ACHN (cell line): ENCODE data around the gene HLA-DQB2.
"Not testable (repeated sequence)": the region's sequence is repeated elsewhere in the genome, so short reads cannot be mapped to it uniquely, and the experiment has no call there.

Source experiments
- DNase-seq: peaks from one replicate; pipeline ENCODE4 v3.0.0-alpha.2; 2015
- in situ Hi-C: cut with HindIII; loops from 2 replicates; pipeline ENCODE4 v1.10.0; 2017; ENCODE audit warnings: low sequenced_read_pairs, low pct_ligation_motif_present, low pct_unique_long_range_greater_than_20kb

Gene HLA-DQB2

GRCh38 chr6:32761072-32761471 is 2.3 kb downstream of the HLA-DQB2 start:
- in situ Hi-C loops, result no loop called here
- no peak for DNase-seq

- no peak for DNase-seq
- in situ Hi-C loops, result no loop called here
Observed at GRCh38 chr6:32759669-32760068, 3.7 kb downstream of the HLA-DQB2 start.

DNA sequence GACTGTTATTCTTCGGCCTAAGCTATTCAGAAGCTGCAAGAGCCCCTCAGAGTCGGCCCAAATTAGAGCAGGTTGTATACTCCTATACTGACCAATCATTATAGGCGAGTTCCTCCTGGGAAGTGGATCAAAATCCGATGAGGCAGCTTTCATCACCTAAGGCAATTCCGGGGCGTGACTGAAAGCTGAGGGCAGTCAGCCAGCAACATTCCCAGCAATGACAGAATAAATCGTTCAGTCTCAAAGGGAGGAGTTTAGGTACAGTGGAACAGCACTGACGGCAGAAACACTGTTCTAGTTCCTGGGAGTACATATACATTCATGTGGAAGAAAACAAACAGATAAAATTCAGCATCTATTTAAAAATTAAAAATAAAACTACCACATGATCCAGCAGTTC is 10.8 kb downstream of the HLA-DQB2 start:
- in situ Hi-C loops, result no loop called here
- no peak for DNase-seq

- in situ Hi-C loops, DNase-seq: not testable (repeated sequence)
Observed at GRCh38 chr6:32745649-32746048, 17.7 kb downstream of the HLA-DQB2 start.

DNA sequence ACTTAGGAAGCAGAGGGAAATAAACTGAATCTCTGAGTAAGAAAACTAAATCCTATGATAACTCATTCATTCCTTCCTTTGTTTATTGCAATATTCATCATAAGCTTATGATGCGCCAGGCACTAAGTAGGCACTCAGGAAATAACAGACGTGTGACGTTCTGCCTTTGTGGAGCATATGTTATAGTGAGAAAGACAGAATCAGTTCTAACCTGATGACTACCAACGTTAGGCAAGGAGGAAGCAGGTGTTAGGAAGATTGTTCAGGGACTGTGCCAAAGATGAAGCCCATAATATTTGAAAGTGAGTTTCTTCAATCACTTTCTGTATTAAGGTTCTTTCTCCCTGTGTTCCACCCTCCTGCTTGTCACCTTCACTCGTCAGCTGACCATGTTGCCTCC is 18.6 kb downstream of the HLA-DQB2 start:
- DNase-seq, result no peak
- in situ Hi-C loops, result no loop called here

GRCh38 chr6:32742374-32742773 is 21.0 kb downstream of the HLA-DQB2 start:
- in situ Hi-C loops, result no loop called here
- DNase-seq, result no peak

DNA sequence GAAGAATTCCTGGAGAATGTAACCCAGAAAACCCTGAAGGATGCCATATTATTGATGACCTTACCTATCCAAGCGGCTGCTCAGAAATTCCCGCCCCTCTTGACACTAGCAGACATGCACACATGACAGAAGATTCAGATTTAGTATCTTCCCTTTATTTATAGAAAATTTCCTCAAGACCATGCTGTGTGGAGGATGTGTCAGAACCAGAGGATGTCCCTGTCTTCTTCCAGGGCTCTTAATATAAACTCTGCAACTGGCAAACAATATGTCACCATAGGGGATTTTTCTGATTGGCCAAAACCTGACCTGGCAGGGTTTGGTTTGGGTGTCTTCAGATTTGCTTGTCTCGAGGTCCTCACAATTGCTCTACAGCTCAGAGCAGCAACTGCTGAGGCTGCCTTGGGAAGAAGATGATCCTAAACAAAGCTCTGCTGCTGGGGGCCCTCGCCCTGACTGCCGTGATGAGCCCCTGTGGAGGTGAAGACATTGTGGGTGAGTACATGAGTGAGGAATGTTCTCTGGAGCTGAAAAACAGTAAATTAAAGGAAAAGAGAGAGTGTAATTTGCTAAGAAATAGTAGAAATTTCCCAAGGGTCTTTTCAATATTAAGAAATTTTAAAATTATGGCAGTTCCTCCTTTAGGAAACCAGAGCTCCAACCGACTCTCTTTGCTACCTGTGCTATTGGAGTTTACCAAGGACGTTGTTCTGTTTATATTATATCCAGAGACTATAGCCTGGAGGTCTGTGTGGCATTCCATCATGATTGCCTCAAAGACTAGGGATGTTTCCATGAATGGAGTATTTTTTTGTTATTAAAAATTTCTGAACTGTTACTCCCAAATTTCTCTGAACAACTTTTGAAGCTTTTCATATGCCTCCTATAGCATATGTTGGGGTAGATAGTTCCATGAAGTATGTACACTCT is 22.0 kb downstream of the HLA-DQB2 start, which contains the start of gene HLA-DQA2:
TSS of gene HLA-DQA2 (plus strand) at position 361 of the 930 bp plus-strand sequence. CDS start at position 414, 53 bp downstream.
- no peak for DNase-seq
- in situ Hi-C loops, result no loop called here

DNA sequence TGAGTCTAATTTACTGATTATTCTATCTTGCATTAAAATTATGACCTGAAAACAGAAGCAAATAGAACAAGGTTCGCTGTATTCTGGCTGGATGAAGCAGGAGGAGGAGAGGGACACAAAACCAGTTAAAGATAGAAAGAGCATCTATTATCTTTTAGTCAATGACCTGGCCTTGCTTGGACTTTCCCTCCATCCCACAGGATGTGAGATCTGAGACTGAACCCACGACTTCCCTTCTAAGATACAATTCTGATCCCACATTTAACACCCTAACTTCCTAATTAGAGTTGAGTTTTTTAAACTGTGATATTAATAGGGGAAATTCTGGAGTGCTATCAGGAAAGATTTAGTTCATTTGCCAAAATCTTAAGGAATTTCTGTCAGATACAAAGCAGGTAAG is 25.2 kb downstream of the HLA-DQB2 start:
- in situ Hi-C loops, result no loop called here
- no peak for DNase-seq

GRCh38 chr6:32718879-32719278 is 44.5 kb downstream of the HLA-DQB2 start:
- in situ Hi-C loops, result no loop called here
- no peak for DNase-seq

GRCh38 chr6:32716396-32716795 is 46.9 kb downstream of the HLA-DQB2 start:
- no peak for DNase-seq
- in situ Hi-C loops, result no loop called here

GRCh38 chr6:32713241-32713640 is 50.1 kb downstream of the HLA-DQB2 start:
- in situ Hi-C loops, result no loop called here

DNA sequence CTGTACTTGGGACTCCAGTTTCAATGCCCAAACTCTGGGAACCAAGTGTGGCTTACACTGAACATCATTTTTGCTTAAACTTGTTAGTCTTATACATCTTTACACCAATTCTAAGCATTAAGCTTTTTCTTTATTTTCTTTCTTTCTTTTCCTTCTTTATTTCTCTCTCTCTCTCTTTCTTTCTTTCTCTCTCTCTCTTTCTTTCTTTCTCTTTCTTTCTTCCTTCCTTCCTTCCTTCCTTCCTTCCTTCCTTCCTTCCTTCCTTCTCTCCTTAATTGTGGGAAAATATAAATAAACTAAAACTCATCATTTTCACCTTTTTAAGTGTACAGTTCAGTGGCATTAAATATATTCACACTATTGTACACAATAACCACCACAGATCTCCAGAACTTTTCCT is 53.7 kb downstream of the HLA-DQB2 start:
- DNase-seq, result no peak
- in situ Hi-C loops, result no loop called here

More at GRCh38 chr6:32713241-32713640, 50.1 kb downstream of the HLA-DQB2 start:
- DNase-seq, result no peak
